GM19463 (cell line): ENCODE measurements around the gene LRCH4.
A peak's percentile ranks its signal among the peaks of the same experiment; 100 is the strongest.

ENCODE experiments used
- ATAC-seq: cut with Tn5 transposase; IDR thresholded peaks from one replicate; pipeline ENCODE4 v1.9.1; 2021; ENCODE audit warnings: mild to moderate bottlenecking, moderate library complexity; ENCODE audit not compliant: unreplicated experiment

Gene LRCH4

GRCh38 chr7:100606313-100606712 lies 20.4 kb upstream of the LRCH4 start:
- ATAC-seq: no peak

- no peak for ATAC-seq
Observed at GRCh38 chr7:100604976-100605911, 19.3 kb upstream of the LRCH4 start.

GRCh38 chr7:100604028-100604975 lies 18.4 kb upstream of the LRCH4 start:
- peak; percentile 75 for ATAC-seq

GRCh38 chr7:100603726-100604027 lies 17.7 kb upstream of the LRCH4 start:
- ATAC-seq: no peak

- no peak for ATAC-seq
Observed at GRCh38 chr7:100602889-100603725, 17.2 kb upstream of the LRCH4 start.

- no peak for ATAC-seq
Observed at GRCh38 chr7:100600730-100601038, 14.8 kb upstream of the LRCH4 start.

- ATAC-seq: no peak
Observed at GRCh38 chr7:100599911-100600729, 14.2 kb upstream of the LRCH4 start.

GRCh38 chr7:100598425-100598824 lies 12.5 kb upstream of the LRCH4 start:
- no peak for ATAC-seq

GRCh38 chr7:100595188-100595587 lies 9.3 kb upstream of the LRCH4 start:
- no peak for ATAC-seq

- no peak for ATAC-seq
Observed at GRCh38 chr7:100591596-100591995, 5.7 kb upstream of the LRCH4 start.

- no peak for ATAC-seq
Observed at GRCh38 chr7:100590077-100590737, 4.3 kb upstream of the LRCH4 start.

- no peak for ATAC-seq
Observed at GRCh38 chr7:100589341-100589947, 3.5 kb upstream of the LRCH4 start.

- ATAC-seq: no peak
Observed at GRCh38 chr7:100588438-100588837, 2.5 kb upstream of the LRCH4 start.

GRCh38 chr7:100586266-100587025 lies 517 bp upstream of the LRCH4 start, which contains the start of gene FBXO24:
FBXO24 (plus strand) TSS chr7:100586328; CDS start chr7:100586626, 298 bp downstream.
- peak; percentile 87 for ATAC-seq

GRCh38 chr7:100584683-100585510 lies 1.0 kb downstream of the LRCH4 start:
- ATAC-seq: no peak

- no peak for ATAC-seq
Observed at GRCh38 chr7:100584054-100584682, 1.8 kb downstream of the LRCH4 start.
